Measurements from ENCODE around the gene GIGYF1. TPM values are rescaled to one million over a fixed set of nuclear protein-coding genes. Genes with fewer than 3 reads are reported as not detected.
A peak's percentile ranks its signal among the peaks of the same experiment; 100 is the strongest.
"Not testable (repeated sequence)": the region's sequence is repeated elsewhere in the genome, so short reads cannot be mapped to it uniquely, and the experiment has no call there.

Gene GIGYF1
- total RNA-seq, 1 donor from 2014 or later = 25.8 TPM

- DNase-seq (ENCODE audit: low read depth) = no peak
Measured at GRCh38 chr7:100708395-100708794, 14.3 kb upstream of the GIGYF1 start.

- DNase-seq (ENCODE audit: low read depth) = no peak
Measured at GRCh38 chr7:100706672-100707311, 12.7 kb upstream of the GIGYF1 start.

- peak; percentile 99 for DNase-seq (ENCODE audit: low read depth)
Measured at GRCh38 chr7:100705753-100706671, 12.0 kb upstream of the GIGYF1 start, which contains the start of gene POP7. Gene POP7, plus strand, starts transcription at chr7:100706121. Its CDS starts 710 bp downstream, at chr7:100706831.

GRCh38 chr7:100705320-100705752 is 11.3 kb upstream of the GIGYF1 start:
- DNase-seq (ENCODE audit: low read depth) = peak; percentile 82

GRCh38 chr7:100701089-100701488 is 7.0 kb upstream of the GIGYF1 start:
- DNase-seq (ENCODE audit: low read depth) = not testable (repeated sequence)

GRCh38 chr7:100699018-100699417 is 5.0 kb upstream of the GIGYF1 start:
- no peak for DNase-seq (ENCODE audit: low read depth)

- DNase-seq (ENCODE audit: low read depth) = no peak
Measured at GRCh38 chr7:100696123-100696521, 2.1 kb upstream of the GIGYF1 start.

GRCh38 chr7:100693312-100694097 is 545 bp downstream of the GIGYF1 start:
- peak; percentile 26 for DNase-seq (ENCODE audit: low read depth)

GRCh38 chr7:100692578-100692961 is 1.5 kb downstream of the GIGYF1 start:
- DNase-seq (ENCODE audit: low read depth) = no peak

GRCh38 chr7:100691676-100692577 is 2.1 kb downstream of the GIGYF1 start:
- peak; percentile 87 for DNase-seq (ENCODE audit: low read depth)

- no peak for DNase-seq (ENCODE audit: low read depth)
Measured at GRCh38 chr7:100689230-100690135, 4.6 kb downstream of the GIGYF1 start.

GRCh38 chr7:100688326-100688860 is 5.7 kb downstream of the GIGYF1 start:
- DNase-seq (ENCODE audit: low read depth) = no peak

- DNase-seq (ENCODE audit: low read depth) = no peak
Measured at GRCh38 chr7:100687751-100688300, 6.2 kb downstream of the GIGYF1 start.

- DNase-seq (ENCODE audit: low read depth) = no peak
Measured at GRCh38 chr7:100687261-100687660, 6.8 kb downstream of the GIGYF1 start.

- DNase-seq (ENCODE audit: low read depth) = no peak
Measured at GRCh38 chr7:100686822-100687211, 7.2 kb downstream of the GIGYF1 start.

- DNase-seq (ENCODE audit: low read depth) = no peak
Measured at GRCh38 chr7:100686201-100686821, 7.7 kb downstream of the GIGYF1 start.

- DNase-seq (ENCODE audit: low read depth) = no peak
Measured at GRCh38 chr7:100685631-100686145, 8.4 kb downstream of the GIGYF1 start.

- no peak for DNase-seq (ENCODE audit: low read depth)
Measured at GRCh38 chr7:100685049-100685605, 8.9 kb downstream of the GIGYF1 start.
